HG02642 (cell line): Measurements from ENCODE around the gene ADAMTS13.
"Not testable (repeated sequence)": the region's sequence is repeated elsewhere in the genome, so short reads cannot be mapped to it uniquely, and the experiment has no call there.

Experiments
- ATAC-seq: cut with Tn5 transposase; IDR thresholded peaks from one replicate; pipeline ENCODE4 v1.9.1; 2021; ENCODE audit warnings: mild to moderate bottlenecking; ENCODE audit not compliant: unreplicated experiment, poor library complexity

Gene ADAMTS13

DNA sequence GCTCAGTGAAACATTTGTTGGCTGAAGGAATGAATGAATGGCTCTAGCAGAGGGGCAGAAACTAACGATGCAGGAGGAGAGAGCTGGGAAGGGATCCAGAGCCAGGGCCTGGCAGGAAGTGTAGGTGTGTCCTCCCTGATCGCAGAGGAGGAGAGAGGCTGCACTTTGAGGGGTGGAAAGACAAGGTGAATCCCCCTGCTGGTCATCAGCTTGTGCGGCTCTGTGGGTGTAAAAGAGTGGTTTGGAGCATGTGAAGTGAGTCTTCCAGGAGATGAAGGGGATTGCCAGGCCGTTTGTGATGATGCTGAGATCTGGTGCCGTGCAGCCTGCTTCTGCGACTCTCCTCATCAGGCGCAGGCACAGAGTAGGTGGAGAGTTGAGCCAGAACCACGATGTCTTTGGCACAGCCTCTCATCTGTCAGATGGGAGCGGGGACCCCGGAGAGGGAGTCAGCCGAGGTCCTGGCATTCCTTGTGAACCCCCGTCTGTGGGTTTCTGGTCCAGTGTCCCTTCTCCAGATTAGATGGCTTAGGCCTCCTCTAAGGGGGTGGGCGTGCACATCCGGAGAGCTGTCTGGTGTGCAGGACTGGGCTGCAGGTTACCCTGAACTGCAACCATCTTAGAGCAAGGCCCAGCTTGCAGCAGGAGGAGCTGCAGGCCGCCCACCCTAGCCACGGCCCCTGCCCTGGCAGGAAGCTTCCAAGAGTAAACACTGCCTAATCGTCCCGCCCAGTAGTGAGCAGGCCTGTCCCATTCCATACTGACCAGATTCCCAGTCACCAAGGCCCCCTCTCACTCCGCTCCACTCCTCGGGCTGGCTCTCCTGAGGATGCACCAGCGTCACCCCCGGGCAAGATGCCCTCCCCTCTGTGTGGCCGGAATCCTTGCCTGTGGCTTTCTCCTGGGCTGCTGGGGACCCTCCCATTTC is at the start of gene ADAMTS13:
ADAMTS13 (plus strand) TSS at position 753 of the 928 bp plus-strand sequence; CDS start at position 830, 77 bp downstream.
- no peak for ATAC-seq

DNA sequence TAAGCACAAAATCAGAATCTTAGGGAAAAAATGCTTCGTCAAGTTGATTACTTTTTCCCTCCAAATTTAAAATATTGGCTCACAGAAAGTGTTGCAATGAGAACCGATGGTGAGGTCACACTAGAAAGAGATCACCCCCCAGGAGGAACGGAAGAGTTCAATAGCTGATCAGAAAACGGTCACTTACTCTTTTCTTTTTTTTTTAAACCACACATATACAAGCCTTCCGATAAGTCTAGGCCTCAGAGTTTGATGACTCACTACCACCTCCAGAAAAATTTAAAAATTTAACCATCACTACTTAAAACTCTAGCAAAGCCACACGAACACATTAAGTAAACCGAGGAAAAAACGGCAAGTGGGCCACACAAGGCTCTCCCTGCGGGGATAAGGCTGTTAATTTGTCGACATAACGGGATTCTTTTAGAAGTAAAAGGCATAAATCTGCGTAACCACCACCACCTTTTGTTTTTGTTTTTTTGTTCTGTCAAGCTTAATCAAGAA is 47.5 kb upstream of the ADAMTS13 start:
- ATAC-seq, result no peak

DNA sequence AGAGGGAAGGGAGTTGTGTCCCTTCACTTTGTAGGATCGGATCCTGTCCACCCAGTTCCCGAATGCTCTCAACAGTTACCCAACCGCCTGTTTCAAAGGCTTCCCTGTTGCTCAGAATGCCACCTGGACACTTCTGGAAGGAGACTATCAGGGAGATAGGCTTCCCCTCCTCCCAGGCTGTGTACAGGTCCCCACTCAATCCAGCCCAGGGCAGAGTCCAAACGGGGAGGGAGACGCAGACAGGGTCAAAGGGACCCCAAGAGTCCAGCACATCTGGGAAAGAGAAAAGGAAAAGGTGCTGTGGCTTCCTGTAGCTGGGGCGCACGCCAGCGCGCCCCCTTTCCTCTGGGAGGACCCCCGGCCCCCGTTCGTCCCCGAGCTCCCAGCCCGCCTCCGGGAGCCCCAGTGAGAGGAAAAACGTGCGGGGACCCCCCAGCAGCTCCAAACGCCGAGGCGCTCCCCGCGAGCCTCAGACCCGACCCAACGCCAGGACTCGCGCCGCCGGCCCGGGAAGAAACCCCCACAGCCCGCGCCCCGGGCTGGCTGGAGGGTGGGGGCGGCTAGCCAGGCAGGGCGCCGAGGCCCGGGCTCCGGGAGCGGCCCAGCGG is 46.9 kb upstream of the ADAMTS13 start:
- ATAC-seq, result peak; percentile 28

DNA sequence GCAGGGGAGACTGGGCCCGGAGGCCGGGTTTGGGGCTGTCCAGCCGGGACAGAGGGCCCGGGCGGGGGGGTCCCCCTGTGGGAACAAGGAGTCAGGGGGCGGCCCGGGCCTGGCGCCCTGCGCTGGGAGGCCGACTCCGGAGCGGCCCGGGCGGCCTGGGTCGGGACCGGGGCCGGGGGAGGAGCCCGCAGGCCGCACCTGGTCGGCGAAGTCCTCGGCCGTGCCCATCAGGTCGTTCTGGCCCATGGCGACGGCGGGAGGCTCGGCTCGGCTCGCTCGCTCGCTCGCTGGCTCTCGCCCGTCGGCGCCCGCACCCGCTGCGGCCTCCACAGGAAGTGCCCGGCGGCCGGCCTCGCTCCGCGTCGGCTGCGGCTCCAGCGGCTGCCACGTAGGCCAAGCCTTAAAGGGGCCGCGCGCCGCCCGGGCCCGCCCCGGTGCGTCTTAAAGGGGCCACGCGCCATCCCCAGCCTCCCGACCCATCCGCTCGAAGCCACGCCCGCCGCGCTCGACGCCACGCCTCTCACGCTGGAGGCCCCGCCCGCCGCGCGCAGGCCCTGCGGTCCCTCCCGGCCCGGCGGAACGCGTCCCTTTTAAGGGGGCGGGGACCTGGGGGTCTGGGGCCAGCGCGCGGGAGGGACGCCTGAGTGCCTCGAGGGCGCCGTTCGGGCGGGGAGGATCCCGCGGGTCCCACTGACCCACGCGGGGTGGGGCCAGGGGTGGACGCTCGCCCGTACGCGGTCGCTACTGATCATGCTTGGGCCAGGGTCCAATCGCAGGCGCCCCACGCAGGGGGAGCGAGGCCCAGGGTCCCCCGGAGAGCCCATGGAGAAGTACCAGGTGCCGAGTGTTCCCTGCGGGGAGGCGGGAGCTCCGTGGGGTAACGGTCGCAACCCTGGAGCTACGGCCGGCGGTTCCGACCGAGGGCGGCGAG is 46.2 kb upstream of the ADAMTS13 start, which contains the start of the genes STKLD1 and SURF4:
STKLD1 (plus strand) TSS at position 643 of the 931 bp plus-strand sequence; CDS start at position 751, 108 bp downstream.
SURF4 (minus strand) TSS at position 337 of the 931 bp plus-strand sequence; CDS start at position 246, 91 bp downstream.
- ATAC-seq, result peak; percentile 92

DNA sequence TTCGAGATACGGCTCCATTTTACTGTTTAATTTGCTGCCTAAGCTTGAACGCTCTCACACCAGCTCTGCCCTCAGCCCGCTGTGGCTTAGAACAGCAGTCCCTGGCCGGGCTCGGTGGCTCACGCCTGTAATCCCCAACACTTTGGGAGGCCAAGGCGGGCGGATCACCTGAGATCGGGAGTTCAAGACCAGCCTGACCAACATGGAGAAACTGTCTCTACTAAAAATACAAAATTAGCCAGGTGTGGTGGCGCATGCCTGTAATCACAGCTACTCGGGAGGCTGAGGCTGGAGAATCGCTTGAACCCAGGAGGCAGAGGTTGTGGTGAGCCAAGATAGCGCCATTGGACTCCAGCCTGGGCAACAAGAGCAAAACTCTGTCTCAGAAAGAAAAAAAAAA is 44.9 kb upstream of the ADAMTS13 start:
- ATAC-seq, result not testable (repeated sequence)

DNA sequence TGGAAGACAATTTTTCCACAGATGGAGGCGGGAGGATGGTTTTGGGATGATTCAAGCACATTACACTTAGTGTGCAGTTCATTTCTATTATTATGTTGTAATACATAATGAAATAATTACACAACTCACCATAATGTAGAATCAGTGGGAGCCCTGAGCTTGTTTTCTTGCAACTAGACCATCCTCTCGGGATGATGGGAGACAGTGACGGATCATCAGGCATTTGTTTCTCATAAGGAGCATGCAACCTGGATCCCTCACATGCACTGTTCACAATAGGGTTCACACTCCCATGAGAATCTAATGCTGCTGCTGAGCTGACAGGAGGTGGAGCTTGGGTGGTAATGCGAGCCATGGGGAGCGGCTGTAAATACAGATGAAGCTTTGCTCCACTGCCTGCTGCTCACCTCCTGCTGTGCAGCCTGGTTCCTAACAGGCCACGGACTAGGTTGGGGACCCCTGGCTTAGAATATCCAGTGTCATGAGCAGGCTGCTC is 44.4 kb upstream of the ADAMTS13 start:
- ATAC-seq, result no peak

DNA sequence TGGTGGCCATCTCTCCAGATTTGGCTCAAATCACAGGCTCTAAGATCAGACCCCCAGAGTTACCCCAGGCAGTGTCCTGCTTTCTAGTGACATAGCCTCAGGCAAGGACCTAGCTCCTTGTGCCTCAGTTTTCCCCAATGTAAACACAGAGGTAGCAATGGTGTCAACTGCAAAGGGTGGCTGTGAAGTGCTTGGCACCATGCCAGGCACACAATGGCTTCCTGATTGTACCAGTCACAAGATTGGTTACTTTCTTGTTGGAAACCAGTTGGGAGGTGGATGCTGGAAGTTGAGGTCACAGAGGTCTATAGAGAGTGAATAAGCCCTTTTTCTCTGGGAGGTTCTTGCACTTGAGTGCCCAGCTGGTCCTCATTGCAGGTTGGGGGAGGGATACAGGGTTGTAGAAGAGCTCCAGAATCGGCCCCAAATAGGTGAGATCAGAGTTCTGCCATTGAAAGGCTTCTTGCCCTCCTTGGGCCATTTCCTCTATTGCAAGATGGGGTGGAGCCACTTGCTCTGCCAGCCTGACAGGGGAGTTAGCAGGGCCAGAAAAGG is 43.7 kb upstream of the ADAMTS13 start:
- ATAC-seq, result no peak

DNA sequence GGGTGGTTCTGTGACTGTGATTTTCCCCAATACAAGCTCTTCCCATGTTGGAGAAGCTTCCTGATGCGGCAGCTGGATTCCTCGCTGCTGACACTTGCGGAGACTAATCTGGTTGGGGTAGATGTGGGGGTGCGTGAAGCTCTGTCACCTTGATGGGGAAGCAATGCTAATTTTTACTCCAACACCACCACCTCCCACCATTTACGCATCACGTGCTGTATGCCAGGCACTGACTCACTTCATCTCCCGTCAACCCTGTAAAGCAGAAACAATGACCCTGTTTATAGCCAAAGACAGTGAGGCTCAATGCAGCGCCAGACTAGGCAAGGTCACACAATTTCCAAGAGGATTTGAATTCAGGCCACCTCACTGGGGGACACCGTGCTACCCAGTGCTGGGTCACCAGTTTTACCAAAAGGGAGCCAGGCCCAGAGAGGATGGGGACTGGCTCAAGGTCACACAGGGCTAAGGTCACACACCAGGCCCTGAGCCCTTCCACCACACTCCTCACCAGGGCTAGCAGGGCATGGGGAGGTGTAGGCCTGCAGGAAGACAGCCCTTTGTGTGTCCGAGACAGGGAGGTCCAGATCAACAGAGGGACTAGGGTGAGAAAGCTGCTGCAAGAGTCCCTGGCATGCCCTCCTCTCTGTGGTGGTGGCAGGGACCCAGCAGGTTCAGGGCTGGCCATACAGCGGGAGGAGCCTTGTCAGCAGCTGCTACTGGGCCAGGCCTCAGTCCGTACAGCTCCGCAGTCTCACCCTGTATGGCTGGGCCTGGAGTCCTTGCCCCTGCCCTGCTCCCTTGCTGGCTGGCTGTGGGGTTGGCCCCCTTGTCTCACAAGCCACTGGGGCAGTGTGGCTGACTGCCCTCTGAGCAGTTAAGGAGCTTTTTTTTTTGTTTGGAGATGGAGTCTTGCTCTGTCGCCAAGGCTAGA is 42.7 kb upstream of the ADAMTS13 start:
- no peak for ATAC-seq

DNA sequence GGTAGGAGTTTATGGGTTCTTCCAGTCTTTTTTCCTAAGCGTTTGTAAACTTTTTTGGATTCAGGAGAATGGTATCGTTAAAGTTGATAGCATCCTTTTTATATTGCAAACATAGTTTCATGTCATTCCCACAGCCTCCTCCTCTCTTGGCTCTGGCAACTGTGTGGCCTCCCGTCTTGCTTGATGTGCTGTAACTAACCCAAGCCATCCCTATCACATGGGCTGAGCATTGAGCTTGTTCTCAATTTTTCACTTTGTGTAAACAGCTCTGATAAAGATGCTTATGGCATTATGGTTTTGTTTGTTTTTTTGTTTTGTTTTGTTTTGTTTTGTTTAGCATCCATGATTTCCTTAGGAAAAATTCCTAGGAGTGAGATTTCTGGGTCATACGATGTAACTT is 41.4 kb upstream of the ADAMTS13 start:
- ATAC-seq, result no peak

DNA sequence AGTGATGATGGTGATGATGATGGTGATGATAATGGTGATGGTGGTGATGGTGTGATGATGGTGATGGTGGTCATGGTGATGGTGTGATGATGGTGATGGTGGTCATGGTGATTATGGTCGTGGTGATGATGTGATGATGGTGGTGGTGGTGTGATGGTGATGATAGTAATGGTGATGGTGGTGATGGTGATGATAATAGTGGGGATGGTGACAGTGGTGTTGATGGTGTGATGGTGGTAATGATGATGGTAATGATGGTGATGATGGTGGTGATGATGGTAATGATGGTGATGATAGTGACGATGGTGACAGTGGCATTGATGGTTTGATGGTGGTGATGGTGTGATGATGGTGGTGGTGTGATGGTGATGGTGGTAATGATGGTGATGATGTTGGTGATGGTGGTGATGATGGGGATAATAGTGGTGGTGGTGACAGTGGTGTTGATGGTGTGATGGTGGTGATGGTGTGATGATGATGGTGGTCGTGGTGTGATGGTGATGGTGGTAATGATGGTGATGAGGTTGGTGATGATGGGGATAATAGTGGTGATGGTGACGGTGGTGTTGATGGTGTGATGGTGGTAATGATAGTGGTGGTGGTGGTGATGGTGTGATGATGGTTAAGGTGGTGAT is 39.5 kb upstream of the ADAMTS13 start:
- no peak for ATAC-seq

DNA sequence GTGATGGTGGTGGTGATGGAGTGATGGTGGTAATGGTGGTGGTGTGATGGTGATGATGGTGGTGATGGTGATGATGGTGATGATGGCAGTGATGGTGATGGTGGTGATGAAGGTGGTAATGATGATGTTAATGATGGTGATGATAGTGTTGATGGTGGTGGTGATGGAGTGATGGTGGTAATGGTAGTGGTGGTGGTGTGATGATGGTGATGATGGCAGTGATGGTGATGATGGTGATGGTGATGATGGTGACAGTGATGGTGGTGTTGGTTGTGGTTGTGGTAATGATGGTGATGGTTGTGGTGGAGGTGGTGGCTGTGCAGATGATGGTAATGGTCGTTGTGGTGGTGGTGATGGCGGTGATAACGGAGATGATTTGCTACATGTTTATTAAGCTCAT is 38.7 kb upstream of the ADAMTS13 start:
- no peak for ATAC-seq

DNA sequence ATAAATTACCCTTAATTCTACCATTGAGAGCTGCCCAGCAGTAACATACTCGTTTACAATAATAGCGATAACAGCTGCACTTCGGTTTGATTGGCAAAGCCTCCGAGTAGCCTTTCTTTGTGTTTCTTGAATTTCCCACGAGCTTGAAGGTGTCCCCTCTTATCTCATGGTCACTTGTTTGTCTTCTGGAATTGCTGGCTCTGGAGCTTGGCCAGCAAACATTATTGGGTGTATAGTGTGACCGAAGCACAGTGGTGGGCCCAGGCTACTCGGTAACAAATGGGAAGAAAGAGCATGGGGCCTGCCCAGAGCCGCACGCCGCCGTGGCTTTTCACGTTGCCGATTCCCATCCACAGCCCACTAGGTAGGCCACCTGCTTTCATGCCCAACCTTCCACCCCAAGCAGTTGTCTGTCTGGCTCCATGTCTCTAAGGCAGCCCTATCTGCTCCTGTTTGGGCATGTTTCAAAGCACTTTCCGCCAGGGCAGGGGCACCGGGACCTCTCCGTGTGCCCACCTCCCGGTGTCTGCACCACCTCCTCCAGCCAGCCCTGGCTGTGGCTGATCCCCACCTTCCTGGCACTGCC is 37.3 kb upstream of the ADAMTS13 start:
- ATAC-seq, result no peak

DNA sequence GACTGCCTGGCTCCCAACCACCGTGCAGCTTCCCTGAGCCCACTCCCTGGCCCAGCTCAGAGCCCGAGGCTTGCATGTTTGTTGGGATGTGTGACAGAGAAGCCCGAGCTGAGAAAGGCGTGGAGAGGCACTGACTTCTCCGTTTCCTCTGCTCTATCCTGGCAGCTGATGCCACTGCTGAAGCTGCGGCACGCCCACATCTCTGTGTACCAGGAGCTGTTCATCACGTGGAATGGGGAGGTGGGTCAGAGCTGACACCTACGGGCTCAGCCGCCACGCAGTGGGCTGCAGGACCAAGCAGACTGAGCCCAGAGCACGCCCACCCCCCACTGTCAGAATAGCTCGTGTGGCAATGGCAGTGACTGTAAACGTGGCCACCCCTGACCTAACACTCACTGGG is 36.7 kb upstream of the ADAMTS13 start:
- ATAC-seq, result no peak

DNA sequence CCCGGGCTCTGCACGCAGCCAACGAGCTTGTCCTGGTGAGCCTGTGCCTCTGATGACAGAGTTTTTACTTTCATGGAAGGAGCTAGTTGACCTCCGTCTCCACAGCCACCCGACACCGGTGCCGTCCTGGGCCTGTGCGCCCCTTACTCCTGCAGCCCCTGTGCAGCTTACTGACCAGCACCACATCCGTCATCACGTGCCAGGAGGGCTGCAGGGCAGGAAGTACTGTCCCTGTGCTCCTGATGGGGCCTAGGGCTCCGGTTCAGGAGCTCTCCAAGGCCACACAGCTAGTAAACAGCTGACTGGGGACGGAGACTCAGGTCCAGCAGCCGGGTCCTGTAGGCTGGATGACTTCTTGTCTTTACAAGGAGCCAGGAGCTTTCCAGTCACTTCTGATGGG is 35.8 kb upstream of the ADAMTS13 start:
- no peak for ATAC-seq

DNA sequence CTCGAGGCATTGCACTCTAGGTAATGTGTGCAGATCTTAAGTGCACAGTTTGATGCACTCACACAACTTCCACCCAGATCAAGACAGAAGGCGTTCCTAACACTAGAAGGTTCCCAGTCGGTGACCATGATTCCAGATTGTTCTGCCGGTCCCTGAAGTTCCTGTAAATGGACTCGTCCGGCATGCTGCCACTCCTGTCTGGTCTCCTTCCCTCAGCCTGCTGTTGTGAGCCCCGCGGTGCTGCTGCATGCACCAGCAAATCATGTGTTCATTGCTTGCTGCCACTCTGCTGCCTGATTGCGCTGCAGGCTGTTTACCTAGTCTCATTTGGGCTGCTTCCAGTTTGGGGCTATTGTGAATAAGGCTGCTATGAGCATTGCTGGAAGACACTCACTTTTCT is 34.5 kb upstream of the ADAMTS13 start:
- ATAC-seq, result no peak

DNA sequence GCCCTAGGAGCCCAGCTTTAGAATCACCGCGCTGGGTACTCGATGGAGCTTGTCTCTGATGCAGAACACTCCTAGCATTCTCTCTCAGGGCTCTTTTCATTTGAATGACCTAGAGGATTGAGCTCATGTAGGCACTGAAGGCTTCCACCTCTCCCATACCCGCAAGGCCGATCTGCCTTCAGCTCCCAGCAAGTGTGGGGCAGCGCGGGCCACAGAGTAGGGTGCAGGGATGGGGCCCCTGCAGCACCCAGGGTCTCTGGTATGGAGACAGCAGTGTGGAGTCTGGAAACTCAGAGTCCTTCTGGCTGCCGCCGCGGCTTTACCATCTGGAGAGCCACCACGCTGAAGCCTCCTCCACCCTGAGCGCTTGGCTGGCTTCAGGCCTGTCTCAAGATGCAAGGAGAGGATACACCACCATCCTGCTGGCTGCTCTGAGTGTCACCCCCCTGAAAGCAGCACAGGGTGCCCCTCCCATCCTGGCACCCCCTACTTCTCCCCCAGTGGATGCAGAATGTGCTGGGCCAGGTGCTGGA is 33.1 kb upstream of the ADAMTS13 start:
- no peak for ATAC-seq

DNA sequence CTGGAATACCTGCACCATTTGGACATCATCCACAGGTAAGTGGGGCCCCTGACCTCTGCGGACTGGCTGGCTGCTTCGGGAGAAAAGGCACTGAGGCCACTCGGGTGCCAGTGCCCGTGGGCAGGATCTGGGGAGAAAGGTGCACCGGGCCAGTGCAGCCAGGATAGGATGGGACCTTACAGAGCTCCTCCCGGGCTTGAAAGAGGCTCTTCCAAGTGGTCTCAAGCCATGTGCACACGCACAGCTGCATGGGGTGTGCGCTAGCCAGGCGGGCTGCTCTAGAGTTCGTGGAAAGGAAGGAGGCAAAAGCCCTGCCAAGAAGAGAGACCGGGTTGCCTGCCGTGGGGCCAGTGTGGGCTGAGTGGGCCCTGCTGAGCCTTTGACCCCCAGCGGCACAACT is 32.6 kb upstream of the ADAMTS13 start:
- no peak for ATAC-seq

DNA sequence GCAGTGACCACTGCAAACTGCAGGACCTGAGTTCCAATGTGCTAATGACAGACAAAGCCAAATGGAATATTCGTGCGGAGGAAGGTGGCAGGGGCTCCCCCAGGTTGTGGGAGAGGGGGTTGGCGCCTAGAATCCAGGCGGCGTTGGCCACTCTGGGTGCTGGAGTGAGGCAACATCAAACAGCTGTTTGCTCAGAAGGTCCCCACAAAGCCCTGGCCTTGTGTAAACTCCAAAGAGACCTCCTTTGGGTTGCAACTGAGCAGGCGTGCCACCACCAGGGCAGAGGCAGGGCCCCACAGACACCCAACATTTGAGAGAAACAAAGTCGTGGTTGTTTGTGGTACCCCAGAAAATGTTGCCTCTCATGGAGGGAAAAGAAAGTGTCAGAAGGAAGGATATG is 31.5 kb upstream of the ADAMTS13 start:
- ATAC-seq, result no peak
